Measurements from ENCODE around the gene HSPG2.

- TF ChIP-seq EGR1 (IDR thresholded peaks at IDR 0.05) (no peak), MAX (IDR thresholded peaks at IDR 0.05) (no peak), USF1 (IDR thresholded peaks at IDR 0.05) (no peak), CEBPB (IDR thresholded peaks at IDR 0.05) (no peak), FOXM1 (IDR thresholded peaks at IDR 0.05; ENCODE audit: borderline replicate concordance, low read depth) (no peak), YY1 (IDR thresholded peaks at IDR 0.05; ENCODE audit: low read depth) (no peak), CREB1 (IDR thresholded peaks at IDR 0.05; ENCODE audit: low read depth) (no peak), TEAD4 (IDR thresholded peaks at IDR 0.05) (no peak), REST (IDR thresholded peaks at IDR 0.05; ENCODE audit: low read depth) (no peak), EP300 (IDR thresholded peaks at IDR 0.05; ENCODE audit: borderline replicate concordance) (no peak), TAF1 (IDR thresholded peaks at IDR 0.05; ENCODE audit: low read depth) (no peak), TCF12 (IDR thresholded peaks at IDR 0.05; ENCODE audit: low read depth) (no peak), RAD21 (IDR thresholded peaks at IDR 0.05; ENCODE audit: low read depth) (no peak), ZBTB7A (IDR thresholded peaks at IDR 0.05; ENCODE audit: low read depth) (no peak)
Observed at GRCh38 chr1:21899987-21900386, 37.1 kb downstream of the HSPG2 start.
